ENCODE data around the gene DENND5A. TPM values are rescaled to one million over a fixed set of nuclear protein-coding genes. Genes with fewer than 3 reads are reported as not detected.
A peak's percentile ranks its signal among the peaks of the same experiment; 100 is the strongest.
"Not testable (repeated sequence)": the region's sequence is repeated elsewhere in the genome, so short reads cannot be mapped to it uniquely, and the experiment has no call there.

DENND5A gene
- total RNA-seq, 1 donor from 2014 or later: 103 TPM

GRCh38 chr11:9176136-9176535 lies 89.0 kb downstream of the DENND5A start:
- DNase-seq: no peak

GRCh38 chr11:9172389-9172788 lies 92.8 kb downstream of the DENND5A start:
- no peak for DNase-seq

GRCh38 chr11:9170450-9170849 lies 94.7 kb downstream of the DENND5A start:
- no peak for DNase-seq

DNA sequence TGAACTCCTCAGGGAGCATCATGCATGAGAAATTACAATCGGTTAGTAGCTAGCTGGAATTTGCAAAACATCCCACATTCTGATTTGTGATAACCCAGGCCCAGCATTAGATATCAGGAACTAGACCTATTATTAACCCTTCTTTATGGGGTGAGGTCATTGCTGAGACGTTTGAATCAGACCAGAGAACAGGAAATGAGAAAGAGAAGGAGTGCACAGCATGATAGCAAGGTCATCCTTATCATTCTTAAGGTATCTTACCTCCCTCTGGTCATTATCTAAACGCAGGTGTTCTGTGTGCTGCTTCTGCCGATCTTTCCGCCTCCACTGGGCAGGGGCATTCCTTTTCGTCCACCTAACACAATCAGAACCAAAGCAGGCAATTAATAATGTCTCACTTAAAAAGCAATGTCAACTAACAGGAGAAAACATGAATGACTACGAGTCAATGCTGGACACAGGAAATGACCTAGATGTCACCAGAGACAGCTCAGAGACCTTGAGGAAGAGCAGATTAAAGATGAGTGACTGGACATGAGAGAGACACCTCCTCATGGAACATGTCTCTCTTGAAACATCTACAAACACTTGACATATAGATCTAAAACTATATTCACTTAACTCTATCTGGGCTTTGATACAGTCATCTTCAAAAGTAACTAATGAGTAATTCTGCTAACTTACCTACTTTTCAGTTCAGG lies 95.4 kb downstream of the DENND5A start:
- no peak for DNase-seq

GRCh38 chr11:9161991-9162390 lies 103.2 kb downstream of the DENND5A start:
- not testable (repeated sequence) for DNase-seq

GRCh38 chr11:9160166-9160565 lies 105.0 kb downstream of the DENND5A start:
- no peak for DNase-seq

DNA sequence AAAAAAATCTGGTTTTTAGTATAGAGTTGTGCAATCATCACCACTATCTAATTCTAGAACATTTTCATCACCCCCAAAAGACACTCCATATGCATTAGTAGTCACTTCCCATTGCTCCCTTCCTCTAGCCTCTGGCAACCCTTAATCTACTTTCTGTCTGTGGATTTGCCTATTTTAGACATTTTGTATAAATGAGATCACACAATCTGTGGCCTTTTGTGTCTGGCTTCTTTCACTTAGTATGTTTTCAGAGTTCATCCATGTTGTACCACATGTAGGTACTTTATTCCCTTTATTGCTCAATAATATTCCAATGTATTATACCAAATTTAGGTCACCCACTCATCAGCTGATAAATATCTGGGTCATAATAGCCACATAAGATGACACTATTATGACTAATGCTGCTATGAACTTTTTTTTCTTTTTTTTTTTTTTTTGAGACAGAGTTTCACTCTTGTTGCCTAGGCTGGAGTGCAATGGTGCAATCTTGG lies 106.2 kb downstream of the DENND5A start:
- no peak for DNase-seq

- DNase-seq: no peak
Measured at GRCh38 chr11:9155930-9156329, 109.2 kb downstream of the DENND5A start.

GRCh38 chr11:9153651-9154050 lies 111.5 kb downstream of the DENND5A start:
- DNase-seq: no peak

GRCh38 chr11:9151631-9152030 lies 113.5 kb downstream of the DENND5A start:
- no peak for DNase-seq

DNA sequence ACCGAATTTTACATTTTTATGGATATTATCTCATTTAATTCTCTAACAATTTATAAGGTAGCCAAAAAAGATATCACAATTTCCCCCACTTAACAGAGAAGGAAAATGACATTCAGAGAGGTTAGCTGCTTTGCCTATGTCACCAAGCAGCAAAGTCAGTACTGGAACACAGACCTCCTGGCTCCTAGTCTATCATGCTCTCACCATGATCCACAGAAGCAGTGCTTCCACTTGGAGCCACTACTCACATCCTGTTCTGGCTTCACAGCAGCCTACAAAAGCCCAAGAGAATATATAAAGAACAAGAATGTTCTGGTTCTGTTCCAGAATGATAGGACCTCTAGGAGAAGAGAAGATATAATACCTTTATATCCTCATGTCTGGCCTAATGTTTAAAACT lies 114.2 kb downstream of the DENND5A start:
- no peak for DNase-seq

DNA sequence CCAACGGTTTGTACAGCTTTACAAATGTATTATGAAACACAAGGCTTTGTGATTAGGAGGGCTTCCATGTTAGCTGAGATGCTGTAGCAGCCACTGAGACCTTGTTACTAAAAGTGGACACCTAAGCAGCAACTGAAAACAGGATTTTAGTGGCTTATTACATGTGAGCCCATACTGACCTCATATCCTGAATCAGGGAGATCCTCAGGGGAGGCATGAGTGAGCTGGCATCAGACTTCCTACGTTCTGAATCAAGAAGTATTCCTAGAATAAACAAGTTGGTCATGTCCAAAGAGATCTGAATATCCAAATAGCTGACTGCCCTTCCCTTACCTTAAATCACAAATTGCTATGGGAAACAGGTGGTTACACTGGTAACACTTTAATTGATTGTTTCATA lies 114.6 kb downstream of the DENND5A start:
- DNase-seq: no peak

DNA sequence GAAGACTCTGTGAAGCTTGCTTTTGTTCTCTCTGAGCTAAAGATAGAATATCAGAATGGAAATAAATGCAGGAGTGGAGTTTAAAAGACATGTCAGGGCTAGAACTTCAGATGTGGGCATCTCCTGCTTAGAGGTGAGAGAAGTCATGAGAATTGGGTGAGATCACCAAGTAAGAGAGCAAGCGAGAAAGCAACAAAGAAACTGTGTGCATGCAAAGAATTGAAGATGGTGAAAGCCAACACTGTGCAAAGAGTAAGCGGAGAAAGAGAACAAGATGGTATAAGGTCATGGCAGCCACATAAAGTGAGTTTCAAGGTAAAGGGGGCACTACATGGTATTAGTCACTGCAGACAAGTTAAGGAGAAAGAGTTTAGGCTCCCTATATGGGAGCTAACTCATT lies 116.4 kb downstream of the DENND5A start:
- no peak for DNase-seq

- no peak for DNase-seq
Measured at GRCh38 chr11:9148035-9148434, 117.1 kb downstream of the DENND5A start.

DNA sequence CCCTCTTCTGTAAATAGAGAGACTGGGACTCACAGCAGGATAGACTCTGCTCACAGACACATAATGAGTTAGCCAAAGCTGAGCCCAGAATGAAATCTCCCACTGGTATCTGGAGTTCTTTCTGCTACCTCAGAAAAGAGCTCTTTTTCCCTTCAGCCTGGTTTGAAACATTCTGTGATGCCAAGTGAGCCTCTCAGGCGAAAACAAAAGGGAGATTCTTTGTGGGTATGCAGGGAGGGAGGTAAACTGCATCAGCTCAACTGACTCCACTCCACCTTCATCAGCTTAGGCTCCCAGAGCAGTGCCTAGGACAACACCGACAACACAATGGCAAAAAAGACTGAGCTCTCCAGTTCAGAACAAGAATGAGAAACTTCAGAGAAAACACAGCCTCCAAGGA lies 118.7 kb downstream of the DENND5A start:
- DNase-seq: no peak

DNA sequence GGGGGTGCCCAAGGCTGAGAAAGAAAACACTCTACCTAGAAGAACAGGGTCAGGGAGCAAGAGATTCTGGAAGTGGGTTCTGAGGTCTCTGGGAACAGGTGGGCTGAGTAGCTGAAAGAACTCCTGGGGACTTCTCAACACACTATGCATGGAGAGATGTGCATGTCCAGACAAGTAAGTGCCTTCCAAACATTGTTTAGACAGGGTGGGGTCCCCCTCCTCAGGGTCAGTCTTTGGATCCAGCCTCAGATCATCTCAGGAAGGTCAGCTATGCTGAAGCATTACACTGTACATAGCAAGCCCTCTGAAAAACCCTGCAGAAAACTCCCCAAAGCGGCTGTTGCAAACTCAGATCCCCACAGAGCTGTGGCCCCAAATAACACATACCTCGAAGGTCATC lies 119.9 kb downstream of the DENND5A start:
- DNase-seq: no peak

GRCh38 chr11:9144828-9145227 lies 120.3 kb downstream of the DENND5A start:
- no peak for DNase-seq

DNA sequence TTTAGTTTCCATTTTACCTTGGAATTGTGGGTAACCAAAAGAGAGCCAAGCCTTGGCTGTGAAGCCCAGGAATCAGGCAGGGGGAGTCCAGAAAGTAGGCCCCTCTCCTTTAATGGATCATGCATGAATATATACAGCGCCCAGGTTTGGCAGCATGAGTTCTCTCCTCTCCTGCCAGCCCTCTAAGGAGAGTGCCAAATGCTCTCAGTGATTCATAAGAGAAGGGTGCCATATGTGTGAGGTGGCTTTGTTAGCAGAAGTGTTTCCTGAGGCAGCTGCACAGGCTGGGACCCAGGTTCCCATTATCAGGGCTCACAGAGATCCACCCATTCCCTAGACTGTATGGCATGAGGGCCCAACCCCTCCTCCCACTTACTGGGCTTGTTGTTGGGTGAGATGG lies 121.4 kb downstream of the DENND5A start:
- DNase-seq: no peak

DNA sequence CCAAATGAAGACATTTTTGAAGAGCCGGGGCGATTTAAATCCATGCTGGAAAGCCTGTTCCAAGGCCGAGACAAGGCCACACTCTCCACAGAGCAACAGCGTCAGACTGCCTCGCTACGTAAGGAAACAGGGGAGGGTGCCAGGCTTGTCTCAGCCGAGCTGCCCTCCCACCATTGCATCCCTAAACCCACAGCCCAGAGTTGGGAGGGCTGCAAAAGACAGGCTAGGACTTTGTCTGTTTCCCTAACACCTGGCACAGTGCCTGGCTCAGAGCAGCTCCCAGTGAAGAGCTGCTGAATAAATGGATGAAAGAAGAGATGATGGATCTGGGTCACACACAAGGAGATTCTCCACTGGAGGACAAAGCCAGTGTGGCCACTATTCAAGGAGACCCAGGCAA lies 122.4 kb downstream of the DENND5A start:
- no peak for DNase-seq

GRCh38 chr11:9141186-9141585 lies 124.0 kb downstream of the DENND5A start:
- no peak for DNase-seq

- DNase-seq: no peak
Measured at GRCh38 chr11:9139628-9140357, 125.4 kb downstream of the DENND5A start.

- DNase-seq: peak; percentile 24
Measured at GRCh38 chr11:9138612-9139579, 126.3 kb downstream of the DENND5A start.

GRCh38 chr11:9138133-9138453 lies 127.1 kb downstream of the DENND5A start:
- no peak for DNase-seq

All from skin of body (tissue), 2 donors.